NT2/D1 (cell line): ENCODE results near the gene S100A9.

Experiments
- SUZ12 ChIP-seq: IDR thresholded peaks from 2 replicates; pipeline ENCODE4 v1.6.1; 2011; ENCODE audit not compliant: insufficient read length, insufficient read depth; ENCODE audit errors: extremely low read depth
- YY1 ChIP-seq: IDR thresholded peaks from 2 replicates; pipeline ENCODE4 v1.6.1; 2011; ENCODE audit not compliant: insufficient read length, insufficient read depth
- ZNF274 ChIP-seq: IDR thresholded peaks from 2 replicates; pipeline ENCODE4 v1.6.1; 2011; ENCODE audit warnings: mild to moderate bottlenecking, low read depth, low read length

GRCh38 chr1:153359241-153359640 lies 1.6 kb downstream of the S100A9 start:
- TF ChIP-seq ZNF274 = no peak
- TF ChIP-seq YY1 = no peak
- no peak for TF ChIP-seq SUZ12
